ENCODE data around the gene ABCD1.
"Not testable (repeated sequence)": the region's sequence is repeated elsewhere in the genome, so short reads cannot be mapped to it uniquely, and the experiment has no call there.

ABCD1 gene

DNA sequence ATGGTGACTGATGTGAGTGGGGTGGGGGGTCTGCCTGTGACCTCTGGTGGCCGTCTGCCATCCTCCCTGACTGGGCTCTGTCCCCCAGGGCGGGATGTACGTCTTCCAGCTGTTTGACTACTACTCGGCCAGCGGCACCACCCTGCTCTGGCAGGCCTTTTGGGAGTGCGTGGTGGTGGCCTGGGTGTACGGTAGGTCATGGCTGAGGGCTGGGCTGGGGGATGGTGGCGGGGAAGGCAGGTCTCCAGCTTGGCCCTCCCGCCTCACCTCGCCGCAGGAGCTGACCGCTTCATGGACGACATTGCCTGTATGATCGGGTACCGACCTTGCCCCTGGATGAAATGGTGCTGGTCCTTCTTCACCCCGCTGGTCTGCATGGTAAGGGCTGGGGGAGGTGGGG, 30.4 kb upstream of the ABCD1 start:
- not testable (repeated sequence) for ATAC-seq, DNase-seq

DNA sequence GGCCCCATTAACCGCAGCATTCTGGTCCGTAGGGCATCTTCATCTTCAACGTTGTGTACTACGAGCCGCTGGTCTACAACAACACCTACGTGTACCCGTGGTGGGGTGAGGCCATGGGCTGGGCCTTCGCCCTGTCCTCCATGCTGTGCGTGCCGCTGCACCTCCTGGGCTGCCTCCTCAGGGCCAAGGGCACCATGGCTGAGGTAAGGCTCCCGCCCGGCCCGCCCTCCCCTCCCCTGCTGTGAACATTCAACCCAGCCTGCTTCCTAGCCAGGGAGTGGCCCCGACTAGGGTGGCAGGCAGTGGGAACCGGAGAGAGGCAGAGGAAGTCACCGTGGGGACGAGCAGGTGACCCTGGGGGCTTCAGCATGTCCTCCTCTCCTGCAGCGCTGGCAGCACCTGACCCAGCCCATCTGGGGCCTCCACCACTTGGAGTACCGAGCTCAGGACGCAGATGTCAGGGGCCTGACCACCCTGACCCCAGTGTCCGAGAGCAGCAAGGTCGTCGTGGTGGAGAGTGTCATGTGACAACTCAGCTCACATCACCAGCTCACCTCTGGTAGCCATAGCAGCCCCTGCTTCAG, 29.9 kb upstream of the ABCD1 start:
- ATAC-seq (no peak), DNase-seq (no peak)

DNA sequence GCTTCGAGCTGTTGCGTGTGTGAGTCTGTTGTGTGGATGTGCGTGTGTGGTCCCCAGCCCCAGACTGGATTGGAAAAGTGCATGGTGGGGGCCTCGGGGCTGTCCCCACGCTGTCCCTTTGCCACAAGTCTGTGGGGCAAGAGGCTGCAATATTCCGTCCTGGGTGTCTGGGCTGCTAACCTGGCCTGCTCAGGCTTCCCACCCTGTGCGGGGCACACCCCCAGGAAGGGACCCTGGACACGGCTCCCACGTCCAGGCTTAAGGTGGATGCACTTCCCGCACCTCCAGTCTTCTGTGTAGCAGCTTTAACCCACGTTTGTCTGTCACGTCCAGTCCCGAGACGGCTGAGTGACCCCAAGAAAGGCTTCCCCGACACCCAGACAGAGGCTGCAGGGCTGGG, 28.6 kb upstream of the ABCD1 start:
- DNase-seq (no peak), ATAC-seq (no peak)

DNA sequence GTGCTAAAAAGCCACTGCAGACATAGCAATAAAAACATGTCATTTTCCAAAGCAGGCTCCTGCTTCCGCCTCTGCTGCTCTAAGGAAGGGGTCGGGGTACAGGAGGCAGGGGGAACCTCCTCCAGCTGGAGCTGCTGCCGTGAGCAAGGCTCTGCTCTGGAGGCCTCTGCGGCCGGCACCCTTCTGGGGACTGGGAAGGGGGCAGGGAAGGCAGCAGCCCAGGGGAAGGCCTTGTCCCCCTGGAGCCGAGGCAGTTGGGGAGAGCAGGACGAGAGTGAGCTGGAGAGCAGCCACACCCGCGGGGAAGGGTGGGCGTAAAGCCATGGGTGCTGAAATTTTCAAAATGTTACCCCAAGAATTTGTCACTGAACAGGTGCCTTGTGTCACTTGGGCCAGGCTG, 28.1 kb upstream of the ABCD1 start:
- not testable (repeated sequence) for DNase-seq, ATAC-seq

DNA sequence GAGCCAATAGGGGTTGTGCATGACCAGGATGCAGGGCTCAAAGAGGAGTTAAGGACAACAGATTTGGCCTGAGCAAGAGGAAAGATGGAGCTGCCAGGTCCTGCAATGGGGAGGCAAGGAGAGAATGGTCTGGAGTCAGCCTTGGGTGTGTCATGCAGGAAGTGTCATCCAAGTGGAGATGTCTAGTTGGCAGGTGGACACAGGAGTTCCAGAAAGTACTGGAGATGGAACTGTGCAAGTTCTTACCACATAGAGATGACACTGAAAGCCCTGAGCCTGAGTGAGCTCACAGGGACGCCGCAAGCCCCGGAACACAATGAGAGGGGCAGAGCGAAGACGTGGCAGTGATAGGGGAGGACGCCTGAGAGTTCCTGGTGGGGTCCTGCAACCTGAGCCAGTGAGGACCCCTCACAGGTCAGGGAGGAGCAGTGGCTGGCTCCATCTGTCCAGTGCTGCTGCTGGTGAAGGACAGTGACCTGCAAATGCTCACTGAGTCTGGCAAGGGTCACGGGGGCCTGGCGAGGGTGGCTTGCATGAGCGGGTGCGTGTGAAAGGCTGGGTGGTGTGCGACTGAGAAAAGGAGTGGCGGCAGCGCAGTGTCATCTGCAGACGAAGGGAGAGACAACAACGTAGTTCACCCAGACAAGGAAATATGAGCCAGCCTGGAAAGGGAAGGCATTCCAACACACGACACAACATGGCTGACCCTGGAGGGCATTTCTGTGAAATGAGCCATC, 27.5 kb upstream of the ABCD1 start:
- DNase-seq, ATAC-seq: not testable (repeated sequence)

DNA sequence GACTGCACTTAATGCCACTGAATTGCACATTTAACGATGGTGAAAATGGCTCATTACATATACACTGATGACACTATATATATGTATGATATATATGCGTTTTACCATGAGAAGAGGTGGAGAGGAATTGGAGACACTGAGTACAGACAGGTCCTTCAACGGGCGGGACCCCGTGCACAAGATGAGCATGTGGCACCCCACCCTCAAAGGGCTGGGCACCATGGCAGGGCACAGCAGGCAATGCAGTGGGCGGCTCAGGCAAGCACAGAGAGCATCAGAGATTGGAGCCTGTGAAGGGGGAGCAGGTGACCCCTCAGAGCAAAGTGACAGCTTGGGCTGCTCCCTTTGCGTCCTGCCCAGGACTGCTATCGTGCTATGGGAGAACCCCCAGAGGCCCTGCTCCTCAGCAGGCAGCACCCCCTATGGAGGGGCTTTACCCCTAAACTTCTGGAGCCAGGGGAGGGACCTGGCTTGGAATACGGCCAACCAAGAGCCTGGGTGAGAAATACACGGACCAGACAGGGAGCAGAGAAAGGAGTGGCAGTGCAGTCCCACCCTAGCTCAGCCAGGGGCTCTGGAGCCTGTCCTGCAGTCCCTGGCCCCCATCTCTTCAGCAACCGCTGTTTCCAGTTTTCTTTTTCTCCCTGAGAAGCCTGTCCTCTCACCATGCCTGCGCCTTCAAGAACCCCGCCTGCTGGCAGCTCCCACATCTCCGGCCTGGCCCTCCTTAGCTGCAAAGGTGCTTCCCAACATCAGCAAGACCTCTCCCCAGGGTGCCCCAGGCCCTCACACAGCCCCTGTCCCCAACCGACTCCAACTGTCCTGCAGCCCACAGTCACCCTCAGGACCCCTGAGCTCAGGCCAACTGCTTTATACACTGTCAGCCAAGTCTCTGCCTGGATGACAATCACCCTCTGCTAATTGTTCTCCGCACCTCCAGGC, 26.5 kb upstream of the ABCD1 start:
- no peak for ATAC-seq
- DNase-seq = no peak

DNA sequence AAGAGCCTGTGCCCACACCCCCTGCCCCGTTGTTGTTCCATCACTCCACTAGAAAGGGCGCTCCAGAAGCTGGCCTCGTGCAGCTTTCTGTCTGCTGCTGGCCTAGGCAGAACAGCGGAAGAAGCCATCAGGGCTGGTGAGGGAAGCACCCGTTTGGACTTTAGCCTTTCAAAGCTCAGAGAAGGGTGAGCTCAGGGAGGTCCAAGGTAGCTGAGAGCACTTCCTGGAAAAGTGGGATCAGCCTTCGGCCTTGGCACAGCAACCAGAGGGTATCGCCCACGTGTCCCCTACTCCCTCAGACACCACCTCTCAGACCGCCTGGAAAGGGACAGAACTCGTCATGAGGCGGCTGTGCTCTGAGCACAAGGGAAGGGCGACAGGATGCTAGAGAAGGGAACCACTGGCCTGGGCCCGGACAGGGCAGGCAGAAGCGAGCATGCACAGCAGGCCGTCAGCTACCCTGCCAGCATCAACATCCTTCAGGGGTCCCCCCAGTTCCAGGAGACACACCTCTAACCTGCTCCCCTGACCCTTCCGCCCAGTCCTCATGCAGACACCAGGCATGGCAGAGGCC, 25.4 kb upstream of the ABCD1 start:
- ATAC-seq, DNase-seq: not testable (repeated sequence)

DNA sequence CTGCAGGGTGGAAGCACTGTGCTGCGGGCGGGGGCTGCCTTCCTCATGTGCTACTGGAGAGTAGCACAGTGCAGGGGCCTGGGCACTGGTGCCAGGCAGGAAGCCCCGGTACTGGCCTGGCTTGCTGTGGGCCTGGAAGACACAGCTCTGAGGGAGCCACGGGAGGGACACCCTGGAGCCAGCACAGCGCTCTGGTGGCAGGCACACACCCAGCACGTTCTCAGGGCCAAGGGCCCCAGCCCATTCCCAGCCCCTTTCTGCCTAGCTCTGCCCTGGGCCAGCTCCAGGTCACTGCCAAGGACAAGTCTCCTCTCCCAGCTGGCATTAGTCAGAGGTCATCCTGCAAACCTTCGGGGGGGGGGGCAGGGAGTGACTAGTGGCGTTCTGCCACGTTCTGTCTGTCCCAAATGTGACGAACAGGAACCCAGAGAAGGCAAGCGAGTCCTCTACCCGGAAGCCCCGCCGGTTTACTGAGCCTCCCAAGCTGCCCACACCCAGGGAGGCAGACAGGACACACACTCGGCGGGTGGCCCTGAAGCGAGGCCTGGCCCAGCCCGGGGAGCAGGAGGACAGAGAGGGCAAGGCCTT, 24.8 kb upstream of the ABCD1 start:
- not testable (repeated sequence) for ATAC-seq, DNase-seq

DNA sequence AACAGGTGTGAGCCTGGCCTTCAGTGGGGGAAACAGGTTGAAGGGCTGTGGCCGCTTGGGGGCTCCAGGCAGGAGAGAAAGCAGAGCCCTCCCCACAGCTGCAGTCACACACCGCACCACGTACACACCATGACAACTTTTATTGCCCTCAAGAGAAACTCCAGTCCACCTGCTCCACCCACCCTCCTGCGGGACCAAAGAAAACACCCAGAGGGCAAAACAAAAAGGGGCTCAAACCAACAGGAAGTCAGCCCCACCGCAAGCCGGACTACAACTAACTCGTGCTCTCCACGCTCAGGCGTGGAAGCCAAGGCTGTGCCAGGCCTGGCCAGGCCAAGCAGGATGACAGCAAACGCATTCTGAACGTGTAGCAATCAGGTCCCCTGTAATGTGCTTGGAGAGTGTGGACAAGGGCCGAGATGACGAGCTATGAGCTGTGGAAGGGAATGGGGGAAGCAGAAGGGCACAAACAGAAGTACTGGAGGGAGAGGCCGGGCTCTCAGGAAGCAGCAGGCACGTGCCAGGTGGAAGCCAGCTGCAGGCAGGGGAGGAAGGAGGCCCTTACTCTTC, 24.2 kb upstream of the ABCD1 start:
- DNase-seq (no peak), ATAC-seq (no peak)

DNA sequence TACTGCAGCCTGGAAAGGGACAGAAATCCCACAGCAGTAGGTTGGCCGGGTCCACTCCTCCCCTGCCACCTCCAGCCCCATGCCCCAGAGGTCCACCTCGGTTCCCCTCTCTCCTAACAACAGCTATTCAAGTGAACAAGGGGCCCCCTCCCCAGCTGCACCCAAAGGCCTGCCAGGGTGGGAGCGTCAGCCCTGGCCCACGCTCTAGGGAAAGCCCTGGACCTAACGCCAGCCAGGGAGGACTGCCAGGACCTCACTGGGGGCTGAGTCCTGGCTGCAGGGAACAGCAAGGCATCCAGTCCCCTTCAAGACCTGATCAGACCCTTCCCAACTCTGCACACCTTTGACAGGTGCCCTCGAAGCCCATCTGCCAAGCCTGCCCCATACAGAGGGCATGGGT, 23.7 kb upstream of the ABCD1 start:
- no peak for ATAC-seq
- no peak for DNase-seq

DNA sequence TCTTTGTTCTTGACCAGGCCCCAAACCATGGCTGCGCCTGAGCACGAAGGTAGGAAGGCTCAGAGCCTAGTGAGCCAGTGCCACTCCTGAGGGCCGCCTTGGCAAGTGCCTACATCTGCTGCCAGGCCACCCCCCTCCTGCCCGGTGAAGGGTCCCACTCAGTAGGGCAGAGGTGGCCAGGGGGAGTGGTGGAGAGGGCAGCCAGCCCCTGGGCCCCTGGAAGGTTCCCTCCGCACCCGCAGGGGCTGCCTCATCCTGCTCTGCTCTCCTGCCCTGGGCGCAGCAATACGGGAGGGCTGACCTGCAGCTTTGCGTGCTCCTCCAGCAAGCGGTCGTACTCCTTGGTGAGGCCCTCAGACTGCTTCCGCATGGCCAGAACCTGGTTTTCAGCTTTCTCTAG, 22.9 kb upstream of the ABCD1 start:
- no peak for ATAC-seq
- DNase-seq = no peak

DNA sequence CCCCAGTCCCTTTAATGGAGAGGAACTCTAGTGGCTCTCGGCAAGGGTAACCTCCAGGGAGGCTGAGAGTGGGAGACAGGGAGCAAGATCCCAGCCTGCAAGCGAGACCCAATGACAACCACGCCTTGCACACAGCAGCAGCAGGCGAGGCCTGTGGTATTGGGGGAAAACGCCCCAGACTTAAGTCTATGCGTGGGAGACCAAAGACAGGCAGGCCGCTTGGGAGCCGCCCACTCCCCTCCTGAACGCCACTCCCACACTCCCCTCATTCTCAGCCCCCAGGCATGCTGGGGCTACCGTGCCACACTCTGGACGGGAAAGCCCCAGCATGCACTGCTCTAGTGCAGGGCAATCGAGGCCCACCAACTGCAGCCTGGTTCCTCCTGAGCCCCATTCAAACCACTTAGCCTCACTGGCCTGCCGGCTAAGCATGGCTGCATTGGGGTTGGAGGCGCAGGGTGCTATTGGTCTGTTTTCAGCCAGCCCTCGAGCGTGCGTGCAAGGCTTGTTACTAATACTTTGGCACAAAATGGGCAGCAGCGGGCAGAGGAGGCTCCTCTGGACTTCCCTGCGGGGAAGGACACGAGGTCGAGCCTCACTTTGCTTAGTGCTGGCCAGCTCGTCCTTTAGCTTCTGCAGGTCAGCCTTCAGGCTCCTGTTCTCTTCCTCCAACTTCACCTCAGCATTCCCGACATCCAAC, 22.2 kb upstream of the ABCD1 start:
- ATAC-seq = no peak
- DNase-seq = no peak

DNA sequence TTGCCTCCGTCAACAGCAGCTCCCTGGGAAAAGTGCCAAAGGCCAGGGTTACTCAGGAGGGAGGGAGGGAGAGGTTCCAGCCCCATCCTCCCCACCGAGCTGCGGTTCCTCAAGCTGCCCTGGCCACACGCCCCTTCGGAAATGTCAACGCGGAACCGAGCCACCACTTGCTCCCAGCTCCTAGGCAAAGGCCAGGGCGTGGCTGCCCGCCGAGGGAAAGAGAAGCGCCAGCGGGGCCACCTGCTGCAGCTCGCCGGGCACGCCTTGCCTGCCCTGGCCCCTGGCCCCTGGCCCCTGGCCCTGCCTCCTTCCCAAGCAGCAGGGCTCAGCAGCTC, 21.7 kb upstream of the ABCD1 start:
- DNase-seq = no peak

DNA sequence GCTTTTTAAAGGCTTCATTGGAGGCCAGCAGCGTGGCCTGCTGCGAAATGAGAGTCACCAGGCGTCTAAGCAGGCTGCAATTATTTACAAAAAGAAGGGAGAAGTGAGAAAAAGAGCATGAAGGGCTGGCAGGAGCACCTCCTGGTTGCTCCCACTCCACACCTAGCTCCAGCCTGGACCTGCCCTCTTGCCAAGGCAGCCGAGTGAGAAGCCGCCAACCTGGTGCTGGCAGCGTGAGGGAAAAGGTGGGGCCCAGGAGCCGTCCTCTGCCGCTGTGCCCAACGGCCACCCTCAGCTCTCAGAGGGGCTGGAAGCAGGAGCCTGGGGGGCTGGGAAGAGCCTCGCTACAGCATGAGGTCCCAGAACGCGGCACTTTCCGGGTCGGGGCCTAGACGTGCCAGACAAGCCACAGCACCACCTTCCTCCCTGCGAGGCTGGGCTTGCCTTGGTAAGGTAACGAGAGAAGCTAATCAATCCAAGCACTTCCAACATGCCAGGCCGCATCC, 20.6 kb upstream of the ABCD1 start:
- ATAC-seq = no peak
- DNase-seq = no peak

More for the DNA sequence above, 21.7 kb upstream of the ABCD1 start:
- no peak for ATAC-seq

DNA sequence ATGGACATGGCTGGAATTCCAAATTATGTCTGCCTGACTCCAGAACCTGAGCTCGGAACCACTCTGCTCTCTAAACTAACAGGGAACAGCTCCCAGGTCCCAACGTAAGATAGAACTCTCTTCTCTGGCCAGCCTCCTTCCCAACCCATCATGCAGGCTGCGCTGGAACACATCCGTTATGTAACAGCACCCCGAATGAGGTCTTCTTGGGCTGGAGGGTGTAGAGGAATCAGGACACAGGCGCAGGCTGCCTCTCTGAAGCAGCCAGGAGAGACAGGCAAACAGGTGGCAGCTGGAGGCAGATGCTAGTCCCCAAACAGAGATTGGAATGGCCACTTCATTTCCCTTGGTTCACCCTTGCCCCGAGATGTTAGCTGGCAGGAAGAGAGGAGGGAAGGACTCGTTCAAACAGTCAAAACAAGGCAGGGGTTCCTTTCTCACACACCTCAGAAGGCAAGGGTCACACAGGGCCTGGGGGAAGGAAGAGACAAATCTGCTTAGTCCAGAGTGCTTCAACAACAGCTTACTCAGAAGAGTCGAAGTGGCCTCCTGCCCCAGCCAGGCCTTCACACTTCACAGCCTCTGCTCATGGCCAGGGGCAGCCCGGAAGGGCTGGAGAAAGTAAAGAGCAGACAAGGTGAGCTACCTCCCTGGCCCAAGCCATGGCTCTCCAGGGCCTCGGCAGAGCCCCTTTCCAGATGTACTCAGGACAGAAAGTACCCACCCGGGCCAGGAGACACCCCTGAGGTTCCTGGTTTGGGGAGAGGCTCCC, 19.8 kb upstream of the ABCD1 start:
- not testable (repeated sequence) for DNase-seq, ATAC-seq

DNA sequence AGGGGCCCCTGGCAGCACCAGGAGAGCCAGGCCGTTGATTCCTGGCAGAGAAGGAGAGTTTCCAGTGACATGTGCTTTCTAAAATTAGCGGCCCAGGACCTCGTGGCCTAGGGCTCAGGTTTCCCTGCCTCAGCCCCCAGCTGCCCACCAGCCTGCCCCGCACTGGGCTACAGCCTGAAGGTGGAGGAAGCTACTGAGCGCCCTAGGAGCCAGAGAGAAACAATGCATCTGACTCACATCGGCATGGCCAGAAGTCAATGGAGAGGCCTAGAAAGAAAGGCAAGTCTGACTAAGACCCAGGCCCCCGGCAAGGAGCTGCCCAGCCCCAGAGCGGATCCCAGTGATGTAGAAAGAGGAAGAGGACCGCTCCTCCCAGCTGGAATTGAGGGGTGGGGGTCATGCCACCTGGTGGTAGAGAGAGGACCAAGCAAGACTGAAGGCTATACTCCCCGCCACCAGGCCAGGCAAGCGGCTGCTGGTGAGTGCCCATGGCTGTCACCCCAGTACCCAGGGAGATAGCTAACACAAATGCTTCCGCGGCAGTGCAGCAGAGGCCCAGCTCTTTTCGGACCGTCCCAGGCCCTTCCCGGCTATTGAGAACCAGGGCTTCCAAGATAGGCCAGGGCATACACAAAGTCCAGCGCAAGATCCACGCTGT, 19.1 kb upstream of the ABCD1 start:
- DNase-seq = not testable (repeated sequence)

DNA sequence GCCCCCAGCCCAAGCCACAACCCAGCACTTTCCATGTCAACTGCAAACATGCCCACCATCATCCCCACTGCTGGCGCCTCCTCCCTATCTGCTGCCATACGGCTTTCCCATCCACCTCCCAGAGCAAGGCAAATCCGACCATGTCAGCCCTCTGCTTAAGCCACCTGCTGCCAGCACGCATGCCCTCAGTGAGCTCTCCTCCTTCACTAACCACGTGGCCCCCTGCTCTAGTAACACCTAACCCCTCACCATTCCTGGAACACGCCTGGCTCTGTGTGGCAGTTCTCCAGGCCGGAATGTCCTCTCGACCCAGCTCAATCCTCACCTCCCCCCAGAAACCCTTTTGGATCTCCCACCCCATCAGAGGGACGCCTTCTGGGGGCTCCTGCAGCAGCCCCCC, 17.9 kb upstream of the ABCD1 start:
- DNase-seq (no peak), ATAC-seq (no peak)

More for the DNA sequence above, 19.1 kb upstream of the ABCD1 start:
- not testable (repeated sequence) for ATAC-seq

DNA sequence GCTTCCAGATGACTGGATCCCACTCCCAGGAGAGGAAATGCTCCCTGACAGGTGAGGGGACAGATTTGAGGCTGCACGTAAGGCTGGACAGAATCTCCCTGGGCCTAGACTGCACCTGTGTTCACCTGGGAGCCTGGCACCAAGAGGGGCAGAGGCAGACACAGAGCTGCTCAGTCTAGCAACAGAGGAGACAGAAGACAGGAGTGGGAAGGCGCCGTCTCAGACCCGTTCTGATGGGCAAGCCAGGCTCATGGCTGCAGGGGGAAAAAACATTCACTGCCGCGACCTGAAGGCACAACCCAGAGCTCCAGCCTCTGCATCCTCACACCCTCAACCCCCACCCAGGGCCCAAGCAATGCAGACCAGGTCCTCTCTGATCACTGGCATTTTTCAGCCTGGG, 17.2 kb upstream of the ABCD1 start:
- ATAC-seq (no peak), DNase-seq (no peak)

DNA sequence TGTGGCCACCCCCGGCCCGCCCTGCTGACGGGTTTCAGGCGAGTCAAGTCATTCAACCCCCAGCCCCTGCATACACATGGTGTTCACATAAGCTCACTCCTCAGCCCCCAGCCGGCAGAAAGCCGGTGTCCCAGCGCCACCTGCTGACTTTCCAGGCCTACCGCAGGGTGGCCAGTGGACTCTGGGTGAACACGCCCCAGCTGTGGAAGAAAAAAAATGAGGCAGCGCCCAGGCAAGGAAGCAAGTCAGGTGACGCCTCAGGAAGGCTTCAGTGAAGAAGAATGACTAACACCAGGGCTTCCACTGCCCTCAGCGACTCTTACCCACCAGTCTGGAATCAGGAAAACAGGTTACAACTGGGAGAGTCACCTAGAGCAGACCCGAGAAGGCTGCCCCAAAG, 16.2 kb upstream of the ABCD1 start:
- peak; percentile 38 for DNase-seq
- peak; percentile 74 for ATAC-seq

Data from stimulated activated naive CD8-positive, alpha-beta T cell treated with anti-CD3 and anti-CD28 coated beads, Interleukin-15, Interleukin-2, amounts not matched to agents 100 U/mL and 50 U/mL, for 24 hours (primary cell).